OCI-LY7 (cell line): ENCODE data around the gene UBXN6. TPM values are rescaled to one million over a fixed set of nuclear protein-coding genes. Genes with fewer than 3 reads are reported as not detected.

Experiments
- BruUV-seq: library from RNA; stranded (reverse); fragments of 400-500 nt; replicated peaks from 2 replicates; lab custom pipeline; 2021; lab: Mats Ljungman, UMichigan
- CTCF ChIA-PET: fragments of 300-600 bp; sonication (Branson Sonifier 250); formaldehyde crosslinking; loops from one replicate; lab custom pipeline; 2022; ENCODE audit warnings: antibody characterized with exemption; ENCODE audit not compliant: unreplicated experiment; lab: Charles Lee
- POLR2A ChIA-PET: fragments of 300-600 bp; sonication (Branson Sonifier 250); formaldehyde crosslinking; loops from one replicate; lab custom pipeline; 2022; ENCODE audit warnings: antibody characterized with exemption; lab: Charles Lee
- DNase-seq: peaks from one replicate; pipeline ENCODE4 v3.0.0-alpha.2; 2015; ENCODE audit warnings: low spot score
- H2AFZ ChIP-seq: fragments of 200-600 bp; sonication (generic), shearing (Covaris generic); 2 replicates; pipeline ENCODE4 v1.6.1; 2014; ENCODE audit warnings: mild to moderate bottlenecking, antibody characterized with exemption, low read length, moderate library complexity
- H3K27ac ChIP-seq: fragments of 200-600 bp; sonication (generic); 2 replicates; pipeline ENCODE4 v1.5.1; 2014; ENCODE audit warnings: mixed run types, low read depth, mild to moderate bottlenecking, moderate library complexity, low read length, inconsistent platforms; ENCODE audit not compliant: poor library complexity, severe bottlenecking
- H3K36me3 ChIP-seq: fragments of 200-600 bp; sonication (generic); 2 replicates; pipeline ENCODE4 v1.6.1; 2014; ENCODE audit warnings: mild to moderate bottlenecking, antibody characterized with exemption, low read length, moderate library complexity, mixed read lengths; ENCODE audit not compliant: insufficient read depth
- H3K4me1 ChIP-seq: fragments of 200-600 bp; sonication (generic); 2 replicates; pipeline ENCODE4 v1.5.1; 2014; ENCODE audit warnings: mild to moderate bottlenecking, low read length; ENCODE audit not compliant: insufficient read depth, poor library complexity, severe bottlenecking
- H3K4me2 ChIP-seq: fragments of 200-600 bp; sonication (generic); 2 replicates; pipeline ENCODE4 v1.6.1; 2014; ENCODE audit warnings: mild to moderate bottlenecking, low read length
- H3K4me3 ChIP-seq: fragments of 200-600 bp; sonication (generic); 2 replicates; pipeline ENCODE4 v1.5.1; 2014; ENCODE audit warnings: mild to moderate bottlenecking, low read depth, low read length; ENCODE audit not compliant: poor library complexity, severe bottlenecking
- H3K79me2 ChIP-seq: fragments of 200-600 bp; sonication (generic); 2 replicates; pipeline ENCODE4 v1.6.1; 2016; ENCODE audit warnings: low read depth, mild to moderate bottlenecking, low read length, moderate library complexity, mixed read lengths; ENCODE audit not compliant: insufficient read depth
- H3K9me2 ChIP-seq: fragments of 200-600 bp; sonication (generic); 2 replicates; pipeline ENCODE4 v1.6.1; 2016; ENCODE audit warnings: mild to moderate bottlenecking, low read length, mixed read lengths; ENCODE audit not compliant: insufficient read depth
- H3K9me3 ChIP-seq: fragments of 200-600 bp; sonication (generic); 2 replicates; pipeline ENCODE4 v1.6.1; 2014; ENCODE audit warnings: mild to moderate bottlenecking, mixed run types, low read length, mixed read lengths
- H4K20me1 ChIP-seq: fragments of 200-600 bp; sonication (generic); 2 replicates; pipeline ENCODE4 v1.6.1; 2014; ENCODE audit warnings: mild to moderate bottlenecking, antibody characterized with exemption, low read length, moderate library complexity, mixed read lengths; ENCODE audit not compliant: insufficient read depth
- EZH2phosphoT487 ChIP-seq: fragments of 200-600 bp; sonication (generic); IDR thresholded peaks from 2 replicates; pipeline ENCODE4 v1.6.1; 2018; ENCODE audit warnings: low read depth, borderline replicate concordance, mild to moderate bottlenecking, mixed run types, antibody characterized with exemption, low read length, moderate library complexity, mixed read lengths
- intact Hi-C: fragments of 100-400 bp; cut with micrococcal nuclease; formaldehyde crosslinking; loops from one replicate; pipeline ENCODE4 v1.10.0; 2022; ENCODE audit not compliant: unreplicated experiment
- total RNA-seq, 2 experiments: library from RNA; depleted of rRNA in 1 of 2; stranded (reverse); fragments of >200 nt in 1 of 2; shearing (Covaris generic) in 1 of 2; gene quantifications; 2 replicates each; pipeline ENCODE4 v1.2.3, GENCODE V29; 2014 to 2022
- TF ChIP-seq, protein P1 (sequence below): fragments of 200-600 bp; sonication (generic); conservative IDR thresholded peaks from 2 replicates; pipeline ENCODE4 v1.5.1; 2014; ENCODE audit warnings: mild to moderate bottlenecking, antibody characterized with exemption, low read length, moderate library complexity, mixed read lengths

The UBXN6 gene
- total RNA-seq, 2 experiments from 2014 or later: 43.5 to 57.0 TPM

DNA sequence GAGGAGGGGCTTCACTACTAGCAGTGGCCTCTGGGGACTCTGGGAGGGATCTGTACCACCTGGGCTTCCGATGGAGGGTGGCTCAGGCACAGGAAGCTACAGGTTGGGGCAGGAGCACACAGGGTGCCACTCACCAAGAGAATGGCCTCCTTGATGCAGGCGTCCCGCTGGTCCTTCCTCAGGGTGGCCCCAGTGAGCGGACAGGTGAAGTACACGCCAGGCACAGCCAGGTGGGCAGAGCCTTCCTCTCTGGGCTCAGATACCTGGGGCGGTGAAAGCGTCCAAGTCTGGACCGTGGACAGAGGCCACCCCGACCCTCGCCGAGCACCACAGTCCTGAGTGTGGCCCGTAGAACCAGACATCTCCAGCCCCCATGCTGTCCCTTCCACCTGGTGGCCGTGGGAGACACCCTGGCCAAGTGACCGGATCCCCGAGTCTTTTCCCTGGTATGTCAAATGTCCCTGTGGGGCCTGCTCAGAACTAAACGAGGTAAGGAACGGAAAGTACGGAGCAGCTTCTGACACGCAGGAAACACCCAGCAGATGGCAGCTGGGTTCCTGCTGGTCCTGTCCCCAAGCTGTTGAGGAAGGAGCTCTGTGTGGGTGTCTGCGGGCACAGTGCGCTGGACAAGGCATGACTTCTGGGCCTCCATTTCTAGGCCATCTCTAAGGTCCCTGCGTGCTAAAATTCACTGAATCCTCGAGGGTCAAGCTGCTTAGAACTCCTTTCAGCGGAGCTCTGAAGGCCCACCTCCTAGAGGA is 5.2 kb downstream of the UBXN6 start:
- peaks cover 11% of the 10 kb centered on the region; the same call in 1 of the 2 replicates for H3K79me2 ChIP-seq
- TF ChIP-seq EZH2phosphoT487: no peak
- TF ChIP-seq, protein P1, sequence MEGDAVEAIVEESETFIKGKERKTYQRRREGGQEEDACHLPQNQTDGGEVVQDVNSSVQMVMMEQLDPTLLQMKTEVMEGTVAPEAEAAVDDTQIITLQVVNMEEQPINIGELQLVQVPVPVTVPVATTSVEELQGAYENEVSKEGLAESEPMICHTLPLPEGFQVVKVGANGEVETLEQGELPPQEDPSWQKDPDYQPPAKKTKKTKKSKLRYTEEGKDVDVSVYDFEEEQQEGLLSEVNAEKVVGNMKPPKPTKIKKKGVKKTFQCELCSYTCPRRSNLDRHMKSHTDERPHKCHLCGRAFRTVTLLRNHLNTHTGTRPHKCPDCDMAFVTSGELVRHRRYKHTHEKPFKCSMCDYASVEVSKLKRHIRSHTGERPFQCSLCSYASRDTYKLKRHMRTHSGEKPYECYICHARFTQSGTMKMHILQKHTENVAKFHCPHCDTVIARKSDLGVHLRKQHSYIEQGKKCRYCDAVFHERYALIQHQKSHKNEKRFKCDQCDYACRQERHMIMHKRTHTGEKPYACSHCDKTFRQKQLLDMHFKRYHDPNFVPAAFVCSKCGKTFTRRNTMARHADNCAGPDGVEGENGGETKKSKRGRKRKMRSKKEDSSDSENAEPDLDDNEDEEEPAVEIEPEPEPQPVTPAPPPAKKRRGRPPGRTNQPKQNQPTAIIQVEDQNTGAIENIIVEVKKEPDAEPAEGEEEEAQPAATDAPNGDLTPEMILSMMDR: no peak
- H3K36me3 ChIP-seq: peaks cover 50% of the 10 kb centered on the region
- H3K4me2 ChIP-seq: no peak overlapping the region
- no TSS peak for BruUV-seq
- H3K4me1 ChIP-seq: peaks cover 15% of the 10 kb centered on the region
- H2AFZ ChIP-seq: no peak overlapping the region
- H3K27ac ChIP-seq: no peak overlapping the region
- intact Hi-C loops: no loop called here
- ChIA-PET POLR2A (no interaction called here), CTCF (no interaction called here)
- H4K20me1 ChIP-seq: no peaks in the 10 kb centered on the region; the same call in 1 of the 2 replicates
- no peaks in the 10 kb centered on the region for H3K9me2 ChIP-seq
- no peaks in the 10 kb centered on the region for H3K9me3 ChIP-seq
- H3K4me3 ChIP-seq: no peak overlapping the region
- no peak for DNase-seq

DNA sequence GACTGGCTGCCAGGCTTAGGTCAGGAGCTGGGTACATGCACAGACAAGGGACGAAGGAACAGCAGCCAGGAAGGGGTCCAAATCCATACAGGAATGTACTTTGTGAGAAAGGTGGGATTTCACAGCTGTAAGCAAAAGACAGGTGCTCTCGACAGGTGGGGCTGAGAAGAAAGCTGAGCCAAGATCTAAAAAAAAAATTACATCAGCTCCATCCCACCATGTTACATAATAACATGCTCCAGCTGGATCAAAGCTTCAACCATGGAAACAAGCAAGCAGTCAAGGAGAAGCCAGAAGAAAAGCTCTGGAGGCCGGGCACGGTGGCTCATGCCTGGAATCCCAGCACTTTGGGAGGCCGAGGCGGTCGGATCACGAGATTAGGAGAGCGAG is 8.0 kb downstream of the UBXN6 start:
- intact Hi-C loops: no loop called here
- Histone ChIP-seq H3K27ac (no peak overlapping the region), H3K4me3 (no peak overlapping the region), H3K4me2 (no peak overlapping the region), H3K36me3 (peaks cover 77% of the 10 kb centered on the region), H3K79me2 (no peaks in the 10 kb centered on the region), H3K4me1 (peaks cover 4% of the 10 kb centered on the region), H3K9me3 (no peaks in the 10 kb centered on the region), H3K9me2 (no peaks in the 10 kb centered on the region), H4K20me1 (no peaks in the 10 kb centered on the region), H2AFZ (no peak overlapping the region)
- no peak for DNase-seq
- TF ChIP-seq, protein P1: no peak
- TF ChIP-seq EZH2phosphoT487: no peak
- POLR2A ChIA-PET: interaction anchor here (0.8 kb wide), 1 partner anchor 14 kb away, joined by 4 read pairs; no protein-coding TSS in a partner anchor
- CTCF ChIA-PET: no interaction called here
- BruUV-seq: no TSS peak

DNA sequence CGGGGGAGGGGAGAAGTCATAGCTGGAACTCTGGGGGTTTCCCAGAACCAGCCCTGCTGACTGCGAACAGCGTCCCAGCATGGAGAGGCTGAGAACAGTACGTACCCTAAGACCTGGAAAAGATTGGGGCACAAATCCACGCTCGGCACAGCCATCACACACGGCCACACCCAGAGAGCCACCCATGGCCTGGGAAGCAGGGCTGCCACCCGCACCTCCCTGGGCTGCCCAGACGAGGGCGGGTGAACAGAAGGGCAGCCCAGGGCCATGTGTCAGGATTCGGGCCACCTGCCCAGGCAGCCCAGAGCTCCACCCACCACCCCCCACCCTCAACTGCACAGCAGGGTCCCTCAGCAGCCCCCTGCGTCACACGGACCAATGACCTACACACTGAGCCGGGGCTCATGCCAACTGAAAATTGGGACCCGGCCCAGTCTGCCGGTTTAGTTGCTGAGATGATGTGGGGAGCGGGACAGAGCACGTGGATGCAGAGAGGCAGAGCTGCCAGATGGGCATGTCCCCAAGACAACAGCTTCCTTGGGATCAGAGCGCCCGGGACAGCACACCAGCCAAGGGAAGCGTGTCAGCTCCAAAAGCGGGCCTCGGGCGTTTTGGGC is 8.5 kb downstream of the UBXN6 start:
- Histone ChIP-seq H3K36me3 (peaks cover 82% of the 10 kb centered on the region), H4K20me1 (no peaks in the 10 kb centered on the region; the same call in 1 of the 2 replicates), H3K79me2 (no peaks in the 10 kb centered on the region), H3K27ac (no peak overlapping the region), H3K9me2 (no peaks in the 10 kb centered on the region), H3K4me1 (peaks cover 2% of the 10 kb centered on the region), H3K9me3 (no peaks in the 10 kb centered on the region), H3K4me3 (no peak overlapping the region), H3K4me2 (no peak overlapping the region), H2AFZ (no peak overlapping the region)
- intact Hi-C loops: no loop called here
- POLR2A ChIA-PET: interaction anchor here (0.8 kb wide), 1 partner anchor 14 kb away, joined by 4 read pairs; no protein-coding TSS in a partner anchor
- DNase-seq: no peak
- CTCF ChIA-PET: no interaction called here
- no peak for TF ChIP-seq EZH2phosphoT487
- TF ChIP-seq, protein P1: no peak
- no TSS peak for BruUV-seq
